ENCODE measurements around the gene OR10AD1. TPM values are rescaled to one million over a fixed set of nuclear protein-coding genes. Genes with fewer than 3 reads are reported as not detected.

OR10AD1 gene
- total RNA-seq, 4 donors from 2014 or later: not detected

DNA sequence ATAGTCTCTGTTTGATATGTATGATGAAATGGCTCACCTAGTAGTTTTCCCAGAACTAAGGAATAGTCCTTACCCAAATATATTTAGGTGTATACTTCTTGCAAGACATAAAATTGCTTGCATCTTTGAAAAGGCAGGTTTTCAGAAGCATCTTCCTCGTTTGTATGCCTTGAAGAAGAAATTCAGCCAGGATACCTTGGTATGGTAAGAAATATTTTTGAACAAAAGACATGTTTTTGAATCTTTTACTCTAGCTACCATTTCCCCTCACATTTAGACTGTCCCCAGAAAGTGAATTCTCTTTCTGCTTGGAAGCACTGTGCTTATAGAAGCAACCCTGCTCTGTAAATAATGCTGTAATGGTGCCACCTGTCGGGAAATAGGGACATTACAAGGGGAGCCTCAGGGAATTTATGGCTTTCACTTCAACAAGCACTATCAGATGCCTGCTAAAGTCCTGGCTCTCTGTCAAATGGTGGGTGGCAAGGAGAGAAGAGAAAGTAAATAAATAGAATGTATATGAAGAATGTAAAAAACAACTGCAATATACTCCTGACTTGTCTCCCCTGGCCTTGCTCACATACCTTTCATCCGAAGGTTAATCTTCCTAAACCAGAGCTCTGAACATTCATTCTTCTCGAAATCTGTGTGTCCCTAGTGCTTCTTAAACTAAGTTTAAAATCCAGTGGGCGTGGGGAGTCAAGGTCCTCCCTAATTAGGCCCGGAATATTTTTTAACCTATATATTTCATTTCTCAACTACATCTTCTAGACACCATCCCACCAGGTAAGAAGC lies 13.6 kb downstream of the OR10AD1 start:
- H3K27me3 ChIP-seq: peaks cover 0 to 4% of the 10 kb centered on the region in 2 donors
- H3K9me3 ChIP-seq: no peaks in the 10 kb centered on the region
- no peaks in the 10 kb centered on the region for H3K36me3 ChIP-seq
- no peak for TF ChIP-seq EP300 (IDR thresholded peaks at IDR 0.05)
- TF ChIP-seq POLR2A (IDR thresholded peaks at IDR 0.05): no peak
- TF ChIP-seq, protein P1, sequence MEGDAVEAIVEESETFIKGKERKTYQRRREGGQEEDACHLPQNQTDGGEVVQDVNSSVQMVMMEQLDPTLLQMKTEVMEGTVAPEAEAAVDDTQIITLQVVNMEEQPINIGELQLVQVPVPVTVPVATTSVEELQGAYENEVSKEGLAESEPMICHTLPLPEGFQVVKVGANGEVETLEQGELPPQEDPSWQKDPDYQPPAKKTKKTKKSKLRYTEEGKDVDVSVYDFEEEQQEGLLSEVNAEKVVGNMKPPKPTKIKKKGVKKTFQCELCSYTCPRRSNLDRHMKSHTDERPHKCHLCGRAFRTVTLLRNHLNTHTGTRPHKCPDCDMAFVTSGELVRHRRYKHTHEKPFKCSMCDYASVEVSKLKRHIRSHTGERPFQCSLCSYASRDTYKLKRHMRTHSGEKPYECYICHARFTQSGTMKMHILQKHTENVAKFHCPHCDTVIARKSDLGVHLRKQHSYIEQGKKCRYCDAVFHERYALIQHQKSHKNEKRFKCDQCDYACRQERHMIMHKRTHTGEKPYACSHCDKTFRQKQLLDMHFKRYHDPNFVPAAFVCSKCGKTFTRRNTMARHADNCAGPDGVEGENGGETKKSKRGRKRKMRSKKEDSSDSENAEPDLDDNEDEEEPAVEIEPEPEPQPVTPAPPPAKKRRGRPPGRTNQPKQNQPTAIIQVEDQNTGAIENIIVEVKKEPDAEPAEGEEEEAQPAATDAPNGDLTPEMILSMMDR (IDR thresholded peaks at IDR 0.05): peak; percentile 73 to 94 (median 85)
- peaks cover 0 to 46% (median under 1%) of the 10 kb centered on the region in 4 donors for H3K4me1 ChIP-seq
- peak overlapping the region in 1 of 4 donors; percentile 8 for H3K27ac ChIP-seq
- no peak overlapping the region for H3K4me3 ChIP-seq
- peak; percentile 73 to 90 for DNase-seq (ENCODE audit: low spot score in 2 of 2)
- 26% methylated on average over 6 of the region's 6 CpGs for WGBS, 2 donors

DNA sequence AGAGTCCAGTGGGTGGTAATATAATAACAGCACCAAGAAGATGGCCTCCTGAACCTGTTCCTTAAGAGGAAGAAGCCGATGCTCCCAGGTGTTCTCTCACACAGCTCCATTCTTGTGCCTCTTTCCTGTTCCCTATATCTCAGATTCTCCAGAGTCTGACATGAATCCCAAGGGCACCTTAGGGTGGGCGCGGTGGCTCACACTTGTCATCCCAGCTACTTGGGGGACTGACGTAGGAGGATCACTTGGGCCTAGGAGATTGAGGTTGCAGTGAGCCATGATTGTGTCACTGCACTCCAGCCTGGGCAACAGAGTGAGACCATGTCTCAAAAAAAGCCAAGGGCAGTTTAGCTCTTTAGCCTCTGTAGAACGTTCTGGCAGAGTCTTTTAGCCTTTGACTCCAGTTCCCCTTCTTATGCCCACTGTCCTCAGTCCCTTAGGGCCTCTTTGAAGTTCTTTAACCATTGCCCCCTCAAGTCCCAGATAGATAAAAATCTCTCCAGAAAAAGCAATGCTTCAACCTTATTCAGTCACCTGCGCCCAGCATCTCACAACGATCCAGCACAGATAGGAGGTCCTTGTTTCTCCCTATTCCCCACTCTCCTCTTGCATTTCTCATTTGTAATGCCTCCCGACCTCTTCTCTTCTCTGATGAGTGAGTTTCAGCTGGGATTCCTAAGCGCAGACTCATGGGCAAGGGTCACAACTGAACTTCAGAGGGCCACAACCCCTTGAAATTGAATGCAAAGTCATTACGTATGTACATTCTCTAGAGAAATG lies 15.0 kb downstream of the OR10AD1 start:
- Histone ChIP-seq H3K9me3 (no peaks in the 10 kb centered on the region), H3K36me3 (no peaks in the 10 kb centered on the region), H3K4me1 (peaks cover 0 to 47% (median 4%) of the 10 kb centered on the region in 4 donors), H3K4me3 (no peak overlapping the region), H3K27ac (peak overlapping the region in 2 of 4 donors; percentile 8 to 44), H3K27me3 (peaks cover 0 to 18% of the 10 kb centered on the region in 2 donors)
- 64 to 66% methylated on average over 10 of the region's 10 CpGs for WGBS, 2 donors
- TF ChIP-seq POLR2A (IDR thresholded peaks at IDR 0.05) (no peak), EP300 (IDR thresholded peaks at IDR 0.05) (no peak)
- TF ChIP-seq, protein P1 (IDR thresholded peaks at IDR 0.05): no peak
- DNase-seq (ENCODE audit: low spot score in 2 of 2): no peak

DNA sequence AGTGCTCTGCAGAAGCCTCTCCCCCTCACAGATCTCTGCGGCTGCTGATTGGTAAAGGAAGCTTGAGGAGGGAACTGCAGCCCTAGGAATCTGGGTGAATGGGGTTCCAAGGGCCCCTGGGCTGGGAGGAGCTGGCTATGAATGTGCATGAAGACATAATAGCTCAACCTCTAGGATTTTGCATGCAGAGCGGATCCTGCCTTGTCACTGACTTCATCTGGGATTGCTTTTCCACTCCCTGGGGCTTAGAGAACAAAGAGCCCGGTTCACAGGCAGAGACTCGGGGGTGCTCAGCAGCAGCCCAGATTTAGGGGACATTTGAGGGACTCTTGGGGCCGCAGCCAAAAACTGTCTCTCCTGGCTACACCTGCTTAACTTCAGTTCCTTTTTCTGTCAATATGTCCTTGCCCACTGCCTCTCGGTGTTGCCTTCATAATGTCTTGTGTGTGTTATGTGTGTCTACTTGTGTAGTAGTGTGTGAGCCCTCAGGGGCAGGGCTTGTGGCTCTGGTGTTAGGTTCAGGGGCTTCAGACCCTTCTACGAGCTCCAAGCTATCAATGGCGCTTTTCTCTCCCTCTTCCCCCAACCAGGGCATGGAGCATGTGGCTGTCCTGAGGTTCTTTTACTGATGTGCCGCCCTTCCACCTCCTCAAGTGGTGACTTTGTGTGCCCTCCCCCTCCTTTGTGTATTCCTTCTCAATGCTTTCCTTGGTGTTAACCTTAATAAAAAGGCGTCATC lies 17.7 kb downstream of the OR10AD1 start:
- H3K9me3 ChIP-seq: no peaks in the 10 kb centered on the region
- no peaks in the 10 kb centered on the region for H3K36me3 ChIP-seq
- peak overlapping the region in 2 of 4 donors; percentile 61 to 85 for H3K27ac ChIP-seq
- TF ChIP-seq EP300 (IDR thresholded peaks at IDR 0.05) (no peak), POLR2A (IDR thresholded peaks at IDR 0.05) (no peak)
- TF ChIP-seq, protein P1 (IDR thresholded peaks at IDR 0.05): no peak
- no peak for DNase-seq (ENCODE audit: low spot score in 2 of 2)
- H3K27me3 ChIP-seq: peaks cover 0 to 32% of the 10 kb centered on the region in 2 donors
- H3K4me1 ChIP-seq: peaks cover 0 to 44% (median 4%) of the 10 kb centered on the region in 4 donors
- H3K4me3 ChIP-seq: peak overlapping the region in 3 of 4 donors; percentile 61 to 76 (median 74)
- 38 to 46% methylated on average over 10 of the region's 10 CpGs for WGBS, 2 donors

DNA sequence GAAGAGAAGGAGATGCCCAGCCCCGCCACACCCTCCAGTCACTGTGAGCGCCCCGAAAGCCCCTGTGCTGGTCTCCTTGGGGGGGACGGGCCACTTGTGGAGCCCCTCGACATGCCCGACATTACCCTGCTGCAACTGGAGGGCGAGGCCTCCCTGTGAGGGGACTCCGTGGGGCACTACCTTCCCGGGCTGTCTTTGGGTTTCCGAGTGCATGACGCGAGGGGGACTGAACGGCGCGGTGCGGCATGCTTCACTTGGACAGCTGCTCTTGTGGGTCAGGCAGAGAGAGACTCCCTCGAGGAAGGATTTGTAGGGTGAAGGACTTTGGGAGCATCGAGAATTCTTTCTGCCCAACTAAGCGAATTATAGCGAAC lies 18.6 kb downstream of the OR10AD1 start:
- WGBS, 2 donors: 2% methylated on average over 7 to 17 of the region's 20 CpGs
- H3K36me3 ChIP-seq: no peaks in the 10 kb centered on the region
- H3K27me3 ChIP-seq: peaks cover 0 to 36% of the 10 kb centered on the region in 2 donors
- no peak for TF ChIP-seq POLR2A (IDR thresholded peaks at IDR 0.05)
- TF ChIP-seq, protein P1 (IDR thresholded peaks at IDR 0.05): no peak
- TF ChIP-seq EP300 (IDR thresholded peaks at IDR 0.05): no peak
- peak overlapping the region; percentile 61 to 76 (median 68) for H3K4me3 ChIP-seq
- DNase-seq (ENCODE audit: low spot score in 2 of 2): no peak
- no peaks in the 10 kb centered on the region for H3K9me3 ChIP-seq
- H3K4me1 ChIP-seq: peaks cover 0 to 38% (median 4%) of the 10 kb centered on the region in 4 donors
- peak overlapping the region in 3 of 4 donors; percentile 55 to 85 (median 73) for H3K27ac ChIP-seq

Data from tibial nerve (tissue), 4 donors.